Adrenal gland (tissue), 5 donors: Measurements from ENCODE around the gene KATNA1.

ENCODE experiments used
- CTCF ChIP-seq, 6 experiments: fragments of 450-650 bp in 4 of 6; fragments of 200-600 bp in 2 of 6; sonication (generic) in 1 of 6; IDR thresholded peaks; 1 replicate in 5 of 6; 2 replicates in 1 of 6; pipeline versions ENCODE4 v1.5.1 to v1.8.0; 2016 to 2021; ENCODE audit warnings: antibody characterized with exemption in 6 of 6, mild to moderate bottlenecking in 2 of 6, moderate library complexity in 1 of 6
- POLR2A ChIP-seq, 2 donors: fragments of 450-650 bp; IDR thresholded peaks; one replicate each; pipeline ENCODE4 v1.6.1; 2017; ENCODE audit warnings: antibody characterized with exemption in 2 of 2, mild to moderate bottlenecking in 2 of 2, moderate library complexity in 1 of 2
- donor health status: DM: no; HTN: no; CAD: no.

- TF ChIP-seq CTCF (IDR thresholded peaks at IDR 0.05) (no peak), POLR2A (IDR thresholded peaks at IDR 0.05) (no peak)
These were observed 12.4 kb downstream of the KATNA1 start for GRCh38 chr6:149636124-149636523.
